Measurements from ENCODE around the gene FAM200C. TPM values are rescaled to one million over a fixed set of nuclear protein-coding genes. Genes with fewer than 3 reads are reported as not detected.

Gene FAM200C
- total RNA-seq, 1 experiment from 2014 or later, result 4.2 TPM

DNA sequence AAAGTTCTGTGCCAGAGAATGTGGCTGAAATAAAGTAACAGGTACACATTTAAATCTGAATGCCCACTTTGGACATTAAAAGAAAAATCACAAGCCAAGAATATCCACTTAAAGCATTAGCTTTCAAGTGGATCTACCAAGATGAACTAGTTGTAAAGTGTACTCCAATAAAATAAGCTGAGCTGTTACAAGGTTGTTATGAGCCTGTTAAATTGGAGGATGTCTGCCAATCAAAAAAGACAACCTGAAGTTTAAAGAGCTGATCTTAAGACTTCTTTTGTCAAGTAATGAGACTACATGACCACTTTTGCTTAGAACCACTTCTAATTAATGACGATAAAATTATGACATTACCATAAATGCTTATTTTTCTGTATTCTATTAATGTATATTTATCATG lies 2.4 kb downstream of the FAM200C start:
- Histone ChIP-seq H3K27me3 (ENCODE audit: insufficient read depth, low read length) (no peaks in the 10 kb centered on the region), H3K9me3 (ENCODE audit: control insufficient read depth in 1 of 2, insufficient read depth in 1 of 2, low read depth in 1 of 2, low read length in 2 of 2) (no peaks in the 10 kb centered on the region), H3K9me2 (ENCODE audit: insufficient read depth) (no peaks in the 10 kb centered on the region), H3K27ac (ENCODE audit: low read depth, low read length) (no peak overlapping the region), H3K4me2 (ENCODE audit: low read length) (no peak overlapping the region), H4K20me1 (ENCODE audit: insufficient read depth) (no peaks in the 10 kb centered on the region), H3K36me3 (ENCODE audit: control insufficient read depth in 1 of 2, insufficient read depth in 2 of 2, low read length in 2 of 2) (no peaks in the 10 kb centered on the region), H3K79me2 (ENCODE audit: insufficient read depth, low read length) (peaks cover 19% of the 10 kb centered on the region), H3K4me3 (replicated peaks in 1 of 2; ENCODE audit: low read depth in 1 of 2, low read length in 2 of 2) (no peak overlapping the region), H3K4me1 (ENCODE audit: control insufficient read depth in 1 of 2, insufficient read depth in 2 of 2, low read length in 2 of 2) (peaks cover 0 to 14% of the 10 kb centered on the region in 2 experiments; a peak in 2 of 4 replicates), H2AFZ (ENCODE audit: low read depth, low read length, poor library complexity, severe bottlenecking) (no peak overlapping the region), H3K9ac (ENCODE audit: low read length) (no peak overlapping the region)
- ATAC-seq, result no peak
- TF ChIP-seq JUND (IDR thresholded peaks at IDR 0.05) (no peak), SRF (IDR thresholded peaks at IDR 0.05; ENCODE audit: low read depth) (no peak), EGR1 (IDR thresholded peaks at IDR 0.05; ENCODE audit: low read depth) (no peak), FOSL1 (IDR thresholded peaks at IDR 0.05; ENCODE audit: low read depth) (no peak)
- TF ChIP-seq, protein P1, sequence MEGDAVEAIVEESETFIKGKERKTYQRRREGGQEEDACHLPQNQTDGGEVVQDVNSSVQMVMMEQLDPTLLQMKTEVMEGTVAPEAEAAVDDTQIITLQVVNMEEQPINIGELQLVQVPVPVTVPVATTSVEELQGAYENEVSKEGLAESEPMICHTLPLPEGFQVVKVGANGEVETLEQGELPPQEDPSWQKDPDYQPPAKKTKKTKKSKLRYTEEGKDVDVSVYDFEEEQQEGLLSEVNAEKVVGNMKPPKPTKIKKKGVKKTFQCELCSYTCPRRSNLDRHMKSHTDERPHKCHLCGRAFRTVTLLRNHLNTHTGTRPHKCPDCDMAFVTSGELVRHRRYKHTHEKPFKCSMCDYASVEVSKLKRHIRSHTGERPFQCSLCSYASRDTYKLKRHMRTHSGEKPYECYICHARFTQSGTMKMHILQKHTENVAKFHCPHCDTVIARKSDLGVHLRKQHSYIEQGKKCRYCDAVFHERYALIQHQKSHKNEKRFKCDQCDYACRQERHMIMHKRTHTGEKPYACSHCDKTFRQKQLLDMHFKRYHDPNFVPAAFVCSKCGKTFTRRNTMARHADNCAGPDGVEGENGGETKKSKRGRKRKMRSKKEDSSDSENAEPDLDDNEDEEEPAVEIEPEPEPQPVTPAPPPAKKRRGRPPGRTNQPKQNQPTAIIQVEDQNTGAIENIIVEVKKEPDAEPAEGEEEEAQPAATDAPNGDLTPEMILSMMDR (IDR thresholded peaks at IDR 0.05 in 2 of 3, conservative IDR thresholded peaks at IDR 0.05 in 1 of 3; ENCODE audit: borderline replicate concordance in 1 of 3, insufficient read depth in 1 of 3, low read depth in 2 of 3, low read length in 2 of 3), result no peak
- TF ChIP-seq, protein P2, sequence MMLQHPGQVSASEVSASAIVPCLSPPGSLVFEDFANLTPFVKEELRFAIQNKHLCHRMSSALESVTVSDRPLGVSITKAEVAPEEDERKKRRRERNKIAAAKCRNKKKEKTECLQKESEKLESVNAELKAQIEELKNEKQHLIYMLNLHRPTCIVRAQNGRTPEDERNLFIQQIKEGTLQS (IDR thresholded peaks at IDR 0.05), result no peak
- RAD21 ChIA-PET (ENCODE audit: low non-redundant PET in 1 of 2, low total read pairs in 2 of 2, uncharacterized antibody in 2 of 2, unreplicated experiment in 2 of 2), result no interaction called here
- TSS peak; percentile 2 for BruUV-seq (replicated peaks)
- CTCF ChIA-PET, result interaction anchor here (1.1 kb wide), 1 partner anchor 317 kb away, joined by 4 read pairs; no protein-coding TSS in a partner anchor
- POLR2A ChIA-PET, result no interaction called here
- no peak for DNase-seq (ENCODE audit: low read depth, low spot score)
- intact Hi-C loops (cut with micrococcal nuclease), result no loop called here

DNA sequence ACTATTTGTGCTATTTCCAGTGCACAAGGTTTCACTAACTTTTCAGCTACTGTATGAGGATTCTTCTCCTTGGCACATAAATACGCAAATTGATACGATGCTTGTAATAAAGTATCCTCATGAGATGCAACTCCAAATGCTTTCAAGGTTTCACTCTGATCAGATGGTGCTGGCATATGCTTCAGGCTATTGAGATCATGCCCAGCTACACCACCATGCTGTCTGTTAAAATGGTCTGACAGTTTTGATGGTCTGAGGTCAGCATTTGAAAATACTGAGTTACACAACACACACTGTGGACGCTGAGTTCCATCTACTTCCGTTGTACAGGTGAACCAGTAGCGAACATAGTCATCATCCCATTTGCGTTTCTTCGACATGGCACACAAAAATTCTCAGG lies 4.7 kb downstream of the FAM200C start:
- no peak overlapping the region for H3K9ac ChIP-seq (ENCODE audit: low read length)
- H3K79me2 ChIP-seq (ENCODE audit: insufficient read depth, low read length), result peaks cover 19% of the 10 kb centered on the region
- no TSS peak for BruUV-seq (replicated peaks)
- CTCF ChIA-PET, result interaction anchor here (1.0 kb wide), 1 partner anchor 373 kb away, joined by 3 read pairs; no protein-coding TSS in a partner anchor
- TF ChIP-seq TCF7L2 (IDR thresholded peaks at IDR 0.05; ENCODE audit: borderline replicate concordance, extremely low read depth, insufficient read depth, insufficient read length) (no peak), CBX3 (IDR thresholded peaks at IDR 0.05; ENCODE audit: low read depth) (no peak), POLR2AphosphoS5 (IDR thresholded peaks at IDR 0.05; ENCODE audit: low read depth, low read length) (no peak), SP1 (IDR thresholded peaks at IDR 0.05; ENCODE audit: low read depth) (no peak), POLR2A (IDR thresholded peaks at IDR 0.05; ENCODE audit: borderline replicate concordance, extremely low read depth, insufficient read depth, insufficient read length) (no peak), ZNF274 (IDR thresholded peaks at IDR 0.05; ENCODE audit: low read depth, low read length) (no peak), SIN3A (IDR thresholded peaks at IDR 0.05; ENCODE audit: low read depth) (no peak)
- TF ChIP-seq, protein P3, sequence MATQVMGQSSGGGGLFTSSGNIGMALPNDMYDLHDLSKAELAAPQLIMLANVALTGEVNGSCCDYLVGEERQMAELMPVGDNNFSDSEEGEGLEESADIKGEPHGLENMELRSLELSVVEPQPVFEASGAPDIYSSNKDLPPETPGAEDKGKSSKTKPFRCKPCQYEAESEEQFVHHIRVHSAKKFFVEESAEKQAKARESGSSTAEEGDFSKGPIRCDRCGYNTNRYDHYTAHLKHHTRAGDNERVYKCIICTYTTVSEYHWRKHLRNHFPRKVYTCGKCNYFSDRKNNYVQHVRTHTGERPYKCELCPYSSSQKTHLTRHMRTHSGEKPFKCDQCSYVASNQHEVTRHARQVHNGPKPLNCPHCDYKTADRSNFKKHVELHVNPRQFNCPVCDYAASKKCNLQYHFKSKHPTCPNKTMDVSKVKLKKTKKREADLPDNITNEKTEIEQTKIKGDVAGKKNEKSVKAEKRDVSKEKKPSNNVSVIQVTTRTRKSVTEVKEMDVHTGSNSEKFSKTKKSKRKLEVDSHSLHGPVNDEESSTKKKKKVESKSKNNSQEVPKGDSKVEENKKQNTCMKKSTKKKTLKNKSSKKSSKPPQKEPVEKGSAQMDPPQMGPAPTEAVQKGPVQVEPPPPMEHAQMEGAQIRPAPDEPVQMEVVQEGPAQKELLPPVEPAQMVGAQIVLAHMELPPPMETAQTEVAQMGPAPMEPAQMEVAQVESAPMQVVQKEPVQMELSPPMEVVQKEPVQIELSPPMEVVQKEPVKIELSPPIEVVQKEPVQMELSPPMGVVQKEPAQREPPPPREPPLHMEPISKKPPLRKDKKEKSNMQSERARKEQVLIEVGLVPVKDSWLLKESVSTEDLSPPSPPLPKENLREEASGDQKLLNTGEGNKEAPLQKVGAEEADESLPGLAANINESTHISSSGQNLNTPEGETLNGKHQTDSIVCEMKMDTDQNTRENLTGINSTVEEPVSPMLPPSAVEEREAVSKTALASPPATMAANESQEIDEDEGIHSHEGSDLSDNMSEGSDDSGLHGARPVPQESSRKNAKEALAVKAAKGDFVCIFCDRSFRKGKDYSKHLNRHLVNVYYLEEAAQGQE (IDR thresholded peaks at IDR 0.05; ENCODE audit: low read depth), result no peak
- no peak overlapping the region for H3K27ac ChIP-seq (ENCODE audit: low read depth, low read length)
- DNase-seq (ENCODE audit: low read depth, low spot score) (no peak), ATAC-seq (no peak)
- no peak overlapping the region for H3K4me2 ChIP-seq (ENCODE audit: low read length)
- no peak overlapping the region for H3K4me3 ChIP-seq (replicated peaks in 1 of 2; ENCODE audit: low read depth in 1 of 2, low read length in 2 of 2)
- no peaks in the 10 kb centered on the region for H3K36me3 ChIP-seq (ENCODE audit: control insufficient read depth in 1 of 2, insufficient read depth in 2 of 2, low read length in 2 of 2)
- H3K4me1 ChIP-seq (ENCODE audit: control insufficient read depth in 1 of 2, insufficient read depth in 2 of 2, low read length in 2 of 2), result peaks cover 0 to 9% of the 10 kb centered on the region in 2 experiments; a peak in 2 of 4 replicates
- intact Hi-C loops (cut with micrococcal nuclease), result no loop called here
- no peaks in the 10 kb centered on the region for H4K20me1 ChIP-seq (ENCODE audit: insufficient read depth)
- H3K9me3 ChIP-seq (ENCODE audit: control insufficient read depth in 1 of 2, insufficient read depth in 1 of 2, low read depth in 1 of 2, low read length in 2 of 2), result no peaks in the 10 kb centered on the region
- no peaks in the 10 kb centered on the region for H3K27me3 ChIP-seq (ENCODE audit: insufficient read depth, low read length)
- RAD21 ChIA-PET (ENCODE audit: low non-redundant PET in 1 of 2, low total read pairs in 2 of 2, uncharacterized antibody in 2 of 2, unreplicated experiment in 2 of 2), result no interaction called here
- no peak overlapping the region for H2AFZ ChIP-seq (ENCODE audit: low read depth, low read length, poor library complexity, severe bottlenecking)
- H3K9me2 ChIP-seq (ENCODE audit: insufficient read depth), result no peaks in the 10 kb centered on the region
- POLR2A ChIA-PET, result no interaction called here
